ENCODE measurements around the gene WDR70. TPM values are rescaled to one million over a fixed set of nuclear protein-coding genes. Genes with fewer than 3 reads are reported as not detected.
"Not testable (repeated sequence)": the region's sequence is repeated elsewhere in the genome, so short reads cannot be mapped to it uniquely, and the experiment has no call there.

The WDR70 gene
- total RNA-seq, 1 donor from 2014 or later: 43.7 TPM

DNA sequence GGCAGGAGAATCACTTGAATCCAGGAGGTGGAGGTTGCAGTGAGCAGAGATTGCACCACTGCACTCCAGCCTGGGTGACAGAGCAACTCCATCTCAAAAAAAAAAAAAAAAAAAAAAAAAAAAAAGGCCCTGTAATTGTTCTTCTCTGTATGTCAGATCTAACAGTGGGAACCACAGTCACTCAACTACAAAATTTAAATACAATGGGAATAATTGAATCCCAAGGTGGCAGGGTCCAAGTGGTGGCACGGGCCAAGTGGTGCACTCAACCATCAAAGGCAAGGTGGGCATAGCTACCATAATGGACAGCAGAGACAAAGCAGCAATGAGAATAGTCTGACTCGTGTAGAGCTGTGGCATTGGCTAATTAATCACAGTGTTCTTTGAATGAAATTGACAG, 416.2 kb downstream of the WDR70 start:
- intact Hi-C loops (cut with DNase I); DNase-seq (ENCODE audit: low spot score); ATAC-seq: not testable (repeated sequence)

DNA sequence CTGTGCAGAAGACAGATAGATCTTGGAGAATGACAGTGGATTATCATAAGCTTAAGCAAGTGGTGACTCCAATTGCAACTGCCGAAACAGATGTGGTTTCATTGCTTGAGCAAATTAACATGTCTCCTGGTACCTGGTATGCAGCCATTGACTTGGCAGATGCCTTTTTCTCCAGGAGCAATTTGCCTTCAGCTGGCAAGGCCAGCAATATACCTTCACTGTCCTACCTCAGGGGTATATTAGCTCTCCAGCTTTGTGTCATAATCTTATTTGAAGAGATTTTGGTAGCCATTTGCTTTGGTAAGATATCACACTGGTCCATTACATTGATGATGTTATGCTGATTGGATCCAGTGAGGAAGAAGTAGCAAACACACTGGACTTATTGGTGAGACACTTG, 417.3 kb downstream of the WDR70 start:
- DNase-seq (ENCODE audit: low spot score); intact Hi-C loops (cut with DNase I); ATAC-seq: not testable (repeated sequence)

GRCh38 chr5:37799865-37800421, 420.8 kb downstream of the WDR70 start:
- ATAC-seq (no peak), DNase-seq (ENCODE audit: low spot score) (no peak)
- intact Hi-C loops (cut with DNase I): no loop called here

GRCh38 chr5:37801521-37801920, 422.4 kb downstream of the WDR70 start:
- ATAC-seq: no peak
- intact Hi-C loops (cut with DNase I): no loop called here
- no peak for DNase-seq (ENCODE audit: low spot score)

Other genes starting within 250 kb of the WDR70 start
- gene CPLANE1, start 129.9 kb upstream of the WDR70 start, total RNA-seq: 53.7 TPM
- 23.1 TPM for gene NUP155, start 8.2 kb upstream of the WDR70 start, total RNA-seq

Measured in sciatic nerve (tissue), 2 donors.